HG03196 (cell line): Measurements from ENCODE around the gene PPM1F.
"Not testable (repeated sequence)": the region's sequence is repeated elsewhere in the genome, so short reads cannot be mapped to it uniquely, and the experiment has no call there.

Experiments used
- ATAC-seq: cut with Tn5 transposase; IDR thresholded peaks from one replicate; pipeline ENCODE4 v1.9.1; 2021; ENCODE audit not compliant: unreplicated experiment

Gene PPM1F

GRCh38 chr22:21942407-21943343 is 10.0 kb downstream of the PPM1F start:
- ATAC-seq, result no peak

- no peak for ATAC-seq
Observed at GRCh38 chr22:21941921-21942320, 10.7 kb downstream of the PPM1F start.

- no peak for ATAC-seq
Observed at GRCh38 chr22:21940521-21940920, 12.1 kb downstream of the PPM1F start.

GRCh38 chr22:21939935-21940334 is 12.7 kb downstream of the PPM1F start:
- not testable (repeated sequence) for ATAC-seq

- ATAC-seq, result no peak
Observed at GRCh38 chr22:21939461-21939913, 13.2 kb downstream of the PPM1F start.

- ATAC-seq, result no peak
Observed at GRCh38 chr22:21938906-21939305, 13.7 kb downstream of the PPM1F start.

- peak; percentile 67 for ATAC-seq
Observed at GRCh38 chr22:21938071-21938822, 14.4 kb downstream of the PPM1F start.

- no peak for ATAC-seq
Observed at GRCh38 chr22:21937821-21938070, 14.9 kb downstream of the PPM1F start.

- ATAC-seq, result no peak
Observed at GRCh38 chr22:21937041-21937820, 15.4 kb downstream of the PPM1F start.

GRCh38 chr22:21936151-21936775 is 16.4 kb downstream of the PPM1F start:
- ATAC-seq, result no peak

GRCh38 chr22:21933910-21934309 is 18.7 kb downstream of the PPM1F start:
- no peak for ATAC-seq

GRCh38 chr22:21933413-21933812 is 19.2 kb downstream of the PPM1F start:
- no peak for ATAC-seq

GRCh38 chr22:21932347-21932746 is 20.3 kb downstream of the PPM1F start:
- no peak for ATAC-seq

- no peak for ATAC-seq
Observed at GRCh38 chr22:21931056-21931455, 21.6 kb downstream of the PPM1F start.

- no peak for ATAC-seq
Observed at GRCh38 chr22:21929253-21929652, 23.4 kb downstream of the PPM1F start.

GRCh38 chr22:21928048-21928447 is 24.6 kb downstream of the PPM1F start:
- ATAC-seq, result no peak

- no peak for ATAC-seq
Observed at GRCh38 chr22:21927174-21927823, 25.3 kb downstream of the PPM1F start.

GRCh38 chr22:21926728-21927127 is 25.9 kb downstream of the PPM1F start:
- ATAC-seq, result no peak

- no peak for ATAC-seq
Observed at GRCh38 chr22:21923163-21923561, 29.5 kb downstream of the PPM1F start.

GRCh38 chr22:21922370-21923162 is 30.1 kb downstream of the PPM1F start:
- no peak for ATAC-seq
